ENCODE results near the gene PGM2L1. TPM values are rescaled to one million over a fixed set of nuclear protein-coding genes. Genes with fewer than 3 reads are reported as not detected.

The PGM2L1 gene
- total RNA-seq, 2 donors from 2014 or later = 7.8 to 11.1 TPM

DNA sequence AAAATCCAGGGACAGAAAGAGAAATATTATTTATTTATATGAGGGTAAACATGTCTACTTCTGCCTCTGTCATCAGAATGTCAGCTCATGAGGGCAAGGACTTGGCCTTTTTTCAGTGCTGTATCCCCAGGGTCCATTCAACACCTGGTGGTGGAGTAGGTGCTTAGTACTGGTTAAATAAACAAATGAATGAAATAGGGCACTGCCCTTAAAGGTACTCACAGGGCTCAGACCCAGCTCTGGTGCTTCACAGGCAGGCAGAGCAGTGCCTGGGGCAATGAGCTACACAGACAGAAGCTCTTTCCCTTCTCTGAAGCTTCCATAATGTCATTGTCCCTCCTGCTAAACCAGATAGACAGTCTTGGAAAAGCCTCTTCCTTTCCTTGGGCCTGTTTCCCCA, 117.7 kb downstream of the PGM2L1 start:
- DNase-seq = no peak
- no peak overlapping the region for H3K9ac ChIP-seq (ENCODE audit: low read depth in 2 of 2, low read length in 2 of 2)
- H3K27me3 ChIP-seq = no peaks in the 10 kb centered on the region
- H3K27ac ChIP-seq = no peak overlapping the region
- intact Hi-C loops (cut with DNase I) = no loop called here
- no peaks in the 10 kb centered on the region for H3K9me3 ChIP-seq
- TF ChIP-seq CTCF (IDR thresholded peaks at IDR 0.05) = no peak
- no peaks in the 10 kb centered on the region for H3K36me3 ChIP-seq
- no peaks in the 10 kb centered on the region for H3K4me1 ChIP-seq
- H3K4me3 ChIP-seq = no peak overlapping the region

Small RNAs within 50 kb of the gene (microRNA-seq; reads per million reads assigned to microRNA genes)
- not detected for gene MIR548AL

Other genes with a start within 250 kb of the PGM2L1 start
- 10 to 100 TPM; 19.9 to 25.7 TPM for gene C2CD3, start 227.4 kb downstream of the PGM2L1 start, total RNA-seq
- gene PPME1, start 227.1 kb downstream of the PGM2L1 start, total RNA-seq = 10 to 100 TPM; 44.1 to 61.5 TPM
- under 1 TPM; 0.12 to 0.85 TPM for gene P4HA3, start 86.8 kb downstream of the PGM2L1 start, total RNA-seq
- 10 to 100 TPM; 31.9 to 41.2 TPM for gene KCNE3, start 69.1 kb upstream of the PGM2L1 start, total RNA-seq
- 1 to 10 TPM; 3.9 to 4.4 TPM for gene LIPT2, start 95.3 kb upstream of the PGM2L1 start, total RNA-seq
- 10 to 100 TPM; 20.0 to 33.9 TPM for gene POLD3, start 194.1 kb upstream of the PGM2L1 start, total RNA-seq